Keratinocyte (primary cell): ENCODE results near the gene SLC39A11. TPM values are rescaled to one million over a fixed set of nuclear protein-coding genes. Genes with fewer than 3 reads are reported as not detected.

ENCODE experiments used
- DNase-seq: peaks from one replicate; pipeline ENCODE4 v3.0.0-alpha.2; 2011; ENCODE audit warnings: low read depth, missing footprints, low spot score
- FAIRE-seq: peaks from 2 replicates; lab custom pipeline; 2011; peaks lifted over from hg19 to GRCh38; lab: Jason Lieb, UNC
- H2AFZ ChIP-seq: 2 replicates; pipeline ENCODE4 v1.6.0; 2012; ENCODE audit warnings: low read length, control low read depth, inconsistent platforms; ENCODE audit not compliant: control insufficient read depth
- H3K27ac ChIP-seq: 2 replicates; pipeline ENCODE4 v1.5.1; 2011; ENCODE audit warnings: low read length; ENCODE audit not compliant: control insufficient read depth, insufficient read depth
- H3K27me3 ChIP-seq: 3 replicates; pipeline ENCODE4 v1.6.0; 2011; ENCODE audit warnings: low read length; ENCODE audit not compliant: control insufficient read depth, insufficient read depth; ENCODE audit errors: extremely low read depth
- H3K36me3 ChIP-seq, 2 experiments: 2 replicates in 1 of 2; 3 replicates in 1 of 2; pipeline ENCODE4 v1.5.1; 2011; ENCODE audit warnings: low read length in 2 of 2, mild to moderate bottlenecking in 1 of 2; ENCODE audit not compliant: control insufficient read depth in 2 of 2, insufficient read depth in 2 of 2; ENCODE audit errors: extremely low read depth in 1 of 2
- H3K4me1 ChIP-seq: 3 replicates; pipeline ENCODE4 v1.5.1; 2011; ENCODE audit warnings: low read length; ENCODE audit not compliant: control insufficient read depth, insufficient read depth; ENCODE audit errors: extremely low read depth
- H3K4me2 ChIP-seq: 3 replicates; pipeline ENCODE4 v1.6.0; 2011; ENCODE audit warnings: low read depth, low read length; ENCODE audit not compliant: control insufficient read depth, insufficient read depth; ENCODE audit errors: extremely low read depth
- H3K4me3 ChIP-seq, 3 experiments: fragments of 200-600 bp in 1 of 3; sonication (generic) in 1 of 3; 2 replicates in 2 of 3; 3 replicates in 1 of 3; pipeline ENCODE4 v1.5.1; 2011 to 2016; ENCODE audit warnings: low read length in 3 of 3, mild to moderate bottlenecking in 3 of 3, control low read depth in 2 of 3, inconsistent platforms in 1 of 3, low read depth in 1 of 3, mixed read lengths in 1 of 3, mixed run types in 1 of 3, moderate library complexity in 1 of 3; ENCODE audit not compliant: control insufficient read depth in 2 of 3, insufficient read depth in 2 of 3; ENCODE audit errors: extremely low read depth in 1 of 3
- H3K79me2 ChIP-seq: 2 replicates; pipeline ENCODE4 v1.6.0; 2012; ENCODE audit warnings: low read length; ENCODE audit not compliant: control insufficient read depth, insufficient read depth
- H3K9ac ChIP-seq: 3 replicates; pipeline ENCODE4 v1.6.0; 2011; ENCODE audit warnings: low read length; ENCODE audit not compliant: control insufficient read depth, insufficient read depth; ENCODE audit errors: extremely low read depth
- H3K9me1 ChIP-seq: 3 replicates; pipeline ENCODE4 v1.6.0; 2011; ENCODE audit warnings: low read length; ENCODE audit not compliant: control insufficient read depth, insufficient read depth; ENCODE audit errors: extremely low read depth
- H3K9me3 ChIP-seq: 2 replicates; pipeline ENCODE4 v1.5.1; 2012; ENCODE audit warnings: low read depth, low read length; ENCODE audit not compliant: control insufficient read depth
- H4K20me1 ChIP-seq: 3 replicates; pipeline ENCODE4 v1.6.0; 2011; ENCODE audit warnings: low read length; ENCODE audit not compliant: control insufficient read depth, insufficient read depth; ENCODE audit errors: extremely low read depth
- CTCF ChIP-seq, 3 experiments: IDR thresholded peaks in 1 of 3; conservative IDR thresholded peaks in 1 of 3; optimal IDR thresholded peaks in 1 of 3; 2 replicates in 2 of 3; 3 replicates in 1 of 3; pipeline versions ENCODE3 to v1.5.1; 2011; ENCODE audit warnings: low read length in 3 of 3, mild to moderate bottlenecking in 3 of 3, moderate library complexity in 2 of 3, control low read depth in 1 of 3, inconsistent platforms in 1 of 3; ENCODE audit not compliant: insufficient read depth in 2 of 3; ENCODE audit errors: extremely low read depth in 1 of 3
- EZH2 ChIP-seq: IDR thresholded peaks from one replicate; pipeline ENCODE4 v1.6.1; 2012; ENCODE audit warnings: inconsistent platforms, mild to moderate bottlenecking, low read length, moderate library complexity
- dilution Hi-C: fragments of 300-500 bp; cut with MboI; formaldehyde crosslinking; loops from one replicate; pipeline ENCODE4 v1.7.0; 2020; ENCODE audit warnings: low sequenced_read_pairs; ENCODE audit not compliant: extremely low pct_ligation_motif_present
- polyA plus RNA-seq, 5 experiments: library from polyadenylated mRNA; depleted of rRNA in 3 of 5; stranded (reverse) in 3 of 5; stranded (forward) in 1 of 5; unstranded in 1 of 5; fragments of >200 nt; gene quantifications; 1 replicate in 1 of 5; 2 replicates in 3 of 5; 3 replicates in 1 of 5; pipeline versions ENCODE4 v1.2.1 to v1.2.3, GENCODE V29; 2011 to 2012; ENCODE audit warnings: missing spikeins in 2 of 5, low read depth in 1 of 5, low replicate concordance in 1 of 5

Gene SLC39A11
- polyA plus RNA-seq, 1 donor (not counting 4 experiments of a cell fraction or from before 2014, with no cell fraction given), result 11.5 TPM

- FAIRE-seq (no peak), DNase-seq (no peak)
- dilution Hi-C loops, result no loop called here
- no peaks in the 10 kb centered on the region for H3K9me1 ChIP-seq
- H3K36me3 ChIP-seq, result peaks cover 0 to 3% of the 10 kb centered on the region in 2 experiments
- no peaks in the 10 kb centered on the region for H3K27me3 ChIP-seq
- H4K20me1 ChIP-seq, result no peaks in the 10 kb centered on the region
- no peak overlapping the region for H2AFZ ChIP-seq
- no peaks in the 10 kb centered on the region for H3K4me1 ChIP-seq
- TF ChIP-seq EZH2 (no peak), CTCF (optimal IDR thresholded peaks at IDR 0.05 in 1 of 3, IDR thresholded peaks at IDR 0.05 in 1 of 3, conservative IDR thresholded peaks at IDR 0.05 in 1 of 3; ENCODE audit: extremely low read depth in 1 of 3, insufficient read depth in 2 of 3, low read length in 3 of 3) (no peak)
- no peak overlapping the region for H3K9ac ChIP-seq
- H3K4me3 ChIP-seq, result no peak overlapping the region
- no peaks in the 10 kb centered on the region for H3K79me2 ChIP-seq
- H3K4me2 ChIP-seq, result no peak overlapping the region
- H3K9me3 ChIP-seq, result no peaks in the 10 kb centered on the region
- H3K27ac ChIP-seq, result no peak overlapping the region
These were observed 145.8 kb downstream of the SLC39A11 start for GRCh38 chr17:72946696-72947095.

GRCh38 chr17:72946156-72946555, 146.3 kb downstream of the SLC39A11 start:
- Histone ChIP-seq H3K79me2 (no peaks in the 10 kb centered on the region), H3K9me1 (no peaks in the 10 kb centered on the region), H3K27ac (no peak overlapping the region), H3K9me3 (no peaks in the 10 kb centered on the region), H3K9ac (no peak overlapping the region), H3K36me3 (peaks cover 0 to 3% of the 10 kb centered on the region in 2 experiments), H3K4me1 (no peaks in the 10 kb centered on the region), H3K4me3 (no peak overlapping the region), H2AFZ (no peak overlapping the region), H4K20me1 (no peaks in the 10 kb centered on the region), H3K27me3 (no peaks in the 10 kb centered on the region), H3K4me2 (no peak overlapping the region)
- DNase-seq, result no peak
- no peak for TF ChIP-seq EZH2
- TF ChIP-seq CTCF (optimal IDR thresholded peaks at IDR 0.05 in 1 of 3, IDR thresholded peaks at IDR 0.05 in 1 of 3, conservative IDR thresholded peaks at IDR 0.05 in 1 of 3; ENCODE audit: extremely low read depth in 1 of 3, insufficient read depth in 2 of 3, low read length in 3 of 3), result no peak
- FAIRE-seq, result no peak
- dilution Hi-C loops, result no loop called here
